ENCODE data around the gene PHF24.
"Not testable (repeated sequence)": the region's sequence is repeated elsewhere in the genome, so short reads cannot be mapped to it uniquely, and the experiment has no call there.

PHF24 gene

GRCh38 chr9:34998266-34998665, 40.2 kb downstream of the PHF24 start:
- DNase-seq = no peak

DNA sequence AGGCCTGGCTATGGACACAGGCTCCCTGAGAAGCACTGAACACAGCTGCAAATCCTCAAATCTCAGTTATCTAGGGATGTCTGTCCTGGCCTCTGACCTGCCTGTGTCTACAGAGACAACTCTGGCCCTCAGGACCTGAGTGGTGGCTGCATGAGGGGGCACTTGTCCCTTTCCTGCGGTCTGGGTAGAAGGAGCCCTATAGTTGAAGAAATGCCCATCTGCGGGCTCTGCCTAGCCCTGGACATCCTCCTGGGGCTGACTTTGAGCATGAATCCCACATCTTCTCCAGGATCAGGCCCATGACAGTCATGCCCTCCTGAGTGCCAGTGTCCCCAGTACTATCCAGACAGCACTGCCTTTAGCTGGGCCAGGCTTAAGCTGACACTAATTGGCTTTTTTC, 41.5 kb downstream of the PHF24 start:
- no peak for DNase-seq

- DNase-seq = no peak
These were observed 42.6 kb downstream of the PHF24 start for GRCh38 chr9:35000535-35001284.

DNA sequence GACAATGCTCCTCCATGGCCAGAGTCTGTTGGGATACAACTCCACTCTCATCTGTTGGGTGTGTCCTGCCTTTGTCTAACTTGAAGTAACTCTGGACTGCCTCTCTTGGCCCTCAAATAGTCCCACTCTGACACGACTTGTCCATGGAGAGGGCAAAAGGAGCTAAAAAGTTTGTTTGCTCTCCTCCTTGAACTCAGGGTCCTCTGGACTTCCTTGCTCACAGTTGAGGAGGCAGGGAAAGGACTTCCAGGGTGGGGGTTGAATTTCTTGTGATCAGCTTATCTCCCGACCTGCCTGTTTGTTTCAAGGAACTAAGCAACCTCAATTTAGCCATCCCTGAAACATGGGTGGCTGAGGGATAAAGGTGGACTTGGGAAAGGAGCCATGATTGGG, 43.2 kb downstream of the PHF24 start:
- no peak for DNase-seq

DNA sequence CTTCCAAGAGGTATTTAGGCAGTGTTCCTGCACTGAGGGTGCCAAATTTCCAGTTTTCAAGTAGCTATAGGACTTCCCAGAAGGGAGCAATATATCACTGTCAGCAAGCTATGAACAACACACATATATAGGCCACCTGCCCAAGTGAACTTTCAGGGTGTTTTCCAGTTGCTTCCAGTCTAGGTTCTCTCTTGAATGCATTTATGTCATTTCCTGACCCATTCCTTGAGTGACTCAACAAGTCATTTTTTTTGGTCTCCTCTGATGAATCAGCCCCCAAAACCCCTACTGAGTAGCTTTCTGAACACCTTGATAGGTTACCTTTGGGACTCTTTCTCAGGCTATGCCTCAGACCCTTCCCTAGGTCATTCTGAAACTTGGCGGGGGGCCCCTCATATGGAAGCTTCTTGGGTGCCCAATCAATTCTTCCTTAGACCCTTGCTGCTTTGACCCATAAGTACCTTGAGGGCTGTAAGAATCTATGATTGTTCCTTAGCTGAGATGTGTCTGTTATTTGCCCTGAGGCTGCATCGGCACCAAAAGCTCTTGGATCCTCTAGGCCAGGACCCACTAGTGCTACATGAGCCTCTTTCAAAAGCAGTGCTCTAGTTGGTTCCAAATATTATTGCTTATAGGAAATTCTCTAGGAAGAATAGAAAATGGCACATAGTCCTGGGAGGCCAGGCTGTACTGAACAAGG, 43.9 kb downstream of the PHF24 start:
- no peak for DNase-seq

DNA sequence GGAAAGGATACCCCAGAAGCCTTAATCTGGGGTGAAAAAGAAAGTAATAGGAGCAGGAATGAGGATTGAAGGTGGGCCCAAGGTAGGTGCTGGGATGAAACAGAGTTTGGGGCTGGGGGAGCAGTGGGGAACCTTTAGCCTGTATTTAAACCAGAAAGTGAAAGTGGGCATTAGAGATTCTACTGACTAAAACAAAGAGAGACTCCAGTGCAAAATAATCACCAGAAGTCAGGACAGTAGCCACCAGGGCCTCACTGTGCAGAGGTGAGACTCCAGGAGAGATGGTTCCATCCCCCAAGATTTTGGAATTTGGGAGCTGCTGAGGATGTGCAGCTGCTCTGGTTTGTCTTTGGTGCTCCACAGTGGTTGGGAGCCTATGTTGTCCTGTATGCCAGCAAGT, 44.5 kb downstream of the PHF24 start:
- no peak for DNase-seq

DNA sequence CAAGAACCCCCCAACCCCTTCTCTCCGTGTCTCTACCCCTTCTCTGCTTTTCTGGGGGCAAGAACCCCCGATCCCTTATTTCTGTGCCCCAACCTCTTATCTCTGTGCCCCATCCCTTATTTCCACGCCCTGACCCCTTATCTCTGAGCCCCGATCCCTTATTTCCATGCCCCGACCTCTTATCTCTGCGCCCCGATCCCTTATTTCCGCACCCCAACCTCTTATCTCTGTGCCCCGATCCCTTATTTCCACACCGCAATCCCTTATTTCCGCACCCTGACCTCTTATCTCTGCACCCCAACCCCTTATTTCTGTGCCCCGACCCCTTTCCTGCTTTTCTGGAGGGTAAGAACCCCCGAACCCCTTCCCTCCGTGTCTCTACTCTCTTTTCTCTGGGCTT, 46.2 kb downstream of the PHF24 start:
- DNase-seq = not testable (repeated sequence)

GRCh38 chr9:35010351-35010958, 52.4 kb downstream of the PHF24 start:
- no peak for DNase-seq

GRCh38 chr9:35014517-35014916, 56.4 kb downstream of the PHF24 start:
- no peak for DNase-seq

- not testable (repeated sequence) for DNase-seq
These were observed 65.4 kb downstream of the PHF24 start for GRCh38 chr9:35023443-35023842.

GRCh38 chr9:35026671-35027070, 68.6 kb downstream of the PHF24 start:
- DNase-seq = no peak

GRCh38 chr9:35027374-35027773, 69.3 kb downstream of the PHF24 start:
- no peak for DNase-seq

- no peak for DNase-seq
These were observed 69.8 kb downstream of the PHF24 start for GRCh38 chr9:35027860-35028259.

GRCh38 chr9:35028341-35028740, 70.3 kb downstream of the PHF24 start:
- DNase-seq = no peak

DNA sequence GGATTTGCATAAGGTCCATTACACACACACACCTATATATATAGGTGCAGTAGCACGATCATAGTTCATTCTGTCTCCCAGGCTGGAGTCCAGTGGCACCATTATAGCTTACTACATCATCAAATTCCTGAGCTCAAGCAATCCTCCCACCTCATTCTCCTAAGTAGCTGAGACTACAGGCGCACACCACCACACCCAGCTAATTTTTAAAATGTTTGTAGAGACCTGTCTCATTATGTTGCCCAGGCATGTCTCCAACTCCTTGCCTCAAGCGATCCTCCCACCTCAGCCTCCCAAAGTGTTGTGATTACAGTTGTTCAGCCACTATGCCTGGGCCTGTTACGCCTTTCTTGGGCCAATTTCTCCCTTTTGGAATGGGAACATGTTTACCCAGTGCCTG, 71.2 kb downstream of the PHF24 start:
- no peak for DNase-seq

DNA sequence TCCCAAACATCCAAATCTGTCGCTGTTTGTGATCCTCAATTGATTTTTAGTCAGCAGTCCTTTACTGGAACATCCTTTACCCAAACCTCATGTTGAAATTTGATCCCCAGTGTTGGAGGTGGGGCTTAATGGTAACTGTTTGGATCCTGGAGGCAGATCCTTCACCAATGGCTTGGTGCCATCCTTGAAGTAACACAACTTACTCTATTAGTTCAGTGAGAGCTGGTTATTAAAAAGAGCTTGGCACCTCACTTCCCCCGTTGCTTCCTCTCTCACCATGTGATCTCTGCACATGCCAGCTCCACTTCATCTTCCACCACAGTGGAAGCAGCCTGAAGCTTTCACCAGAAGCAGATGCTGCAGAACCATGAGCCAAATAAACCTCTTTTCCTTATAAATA, 71.8 kb downstream of the PHF24 start:
- DNase-seq = no peak
